RWPE1 (cell line): Measurements from ENCODE around the gene DNAJC4.

Experiments used
- CTCF ChIA-PET: fragments of 350-600 bp; sonication (Branson Sonifier 250); formaldehyde crosslinking; extraction: SDS; loops from one replicate; lab custom pipeline; 2021; lab: Yijun Ruan, JAX
- POLR2A ChIA-PET: fragments of 400-600 bp; formaldehyde crosslinking; extraction: SDS; loops from one replicate; lab custom pipeline; 2020; ENCODE audit warnings: antibody characterized with exemption; ENCODE audit not compliant: low non-redundant PET; lab: Yijun Ruan, JAX
- DNase-seq: peaks from one replicate; pipeline ENCODE4 v3.0.0; 2012; ENCODE audit warnings: low spot score
- H3K27ac ChIP-seq: fragments of 450-650 bp; 2 replicates; pipeline ENCODE4 v1.5.1; 2017
- TF ChIP-seq, protein P1 (sequence below): fragments of 450-650 bp; conservative IDR thresholded peaks from 2 replicates; pipeline ENCODE4 v1.5.1; 2017; ENCODE audit warnings: low read depth, mild to moderate bottlenecking

The DNAJC4 gene

GRCh38 chr11:64230985-64231365, 627 bp downstream of the DNAJC4 start:
- POLR2A ChIA-PET: no interaction called here
- CTCF ChIA-PET: interaction anchor here (1.7 kb wide), 1 partner anchor 70 kb away, joined by 6 read pairs; the partner anchor contains the start of gene CATSPERZ
- TF ChIP-seq, protein P1, sequence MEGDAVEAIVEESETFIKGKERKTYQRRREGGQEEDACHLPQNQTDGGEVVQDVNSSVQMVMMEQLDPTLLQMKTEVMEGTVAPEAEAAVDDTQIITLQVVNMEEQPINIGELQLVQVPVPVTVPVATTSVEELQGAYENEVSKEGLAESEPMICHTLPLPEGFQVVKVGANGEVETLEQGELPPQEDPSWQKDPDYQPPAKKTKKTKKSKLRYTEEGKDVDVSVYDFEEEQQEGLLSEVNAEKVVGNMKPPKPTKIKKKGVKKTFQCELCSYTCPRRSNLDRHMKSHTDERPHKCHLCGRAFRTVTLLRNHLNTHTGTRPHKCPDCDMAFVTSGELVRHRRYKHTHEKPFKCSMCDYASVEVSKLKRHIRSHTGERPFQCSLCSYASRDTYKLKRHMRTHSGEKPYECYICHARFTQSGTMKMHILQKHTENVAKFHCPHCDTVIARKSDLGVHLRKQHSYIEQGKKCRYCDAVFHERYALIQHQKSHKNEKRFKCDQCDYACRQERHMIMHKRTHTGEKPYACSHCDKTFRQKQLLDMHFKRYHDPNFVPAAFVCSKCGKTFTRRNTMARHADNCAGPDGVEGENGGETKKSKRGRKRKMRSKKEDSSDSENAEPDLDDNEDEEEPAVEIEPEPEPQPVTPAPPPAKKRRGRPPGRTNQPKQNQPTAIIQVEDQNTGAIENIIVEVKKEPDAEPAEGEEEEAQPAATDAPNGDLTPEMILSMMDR: no peak
- DNase-seq: no peak
- peak overlapping the region; percentile 98 for H3K27ac ChIP-seq

DNA sequence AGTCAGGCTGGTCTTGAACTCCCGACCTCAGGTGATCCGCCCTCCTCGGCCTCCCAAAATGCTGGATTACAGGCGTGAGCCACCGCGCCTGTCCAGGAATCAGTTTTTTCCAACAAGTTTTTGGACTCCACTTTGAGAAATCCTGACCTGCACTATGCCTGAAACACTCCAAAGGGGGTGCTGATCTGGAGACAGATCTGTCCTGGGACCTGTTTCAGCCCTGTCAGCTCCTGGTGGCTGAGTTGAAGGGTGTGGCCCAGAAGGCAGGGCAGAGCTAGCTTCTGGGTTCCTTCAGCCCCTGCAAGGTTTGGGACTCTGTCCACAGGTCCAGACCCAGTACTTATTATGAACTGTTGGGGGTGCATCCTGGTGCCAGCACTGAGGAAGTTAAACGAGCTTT, 1.2 kb downstream of the DNAJC4 start:
- POLR2A ChIA-PET: no interaction called here
- CTCF ChIA-PET: interaction anchor here (1.7 kb wide), 1 partner anchor 69 kb away, joined by 6 read pairs; the partner anchor contains the start of gene CATSPERZ
- no peak for DNase-seq
- TF ChIP-seq, protein P1: no peak
- H3K27ac ChIP-seq: peak overlapping the region; percentile 98

DNA sequence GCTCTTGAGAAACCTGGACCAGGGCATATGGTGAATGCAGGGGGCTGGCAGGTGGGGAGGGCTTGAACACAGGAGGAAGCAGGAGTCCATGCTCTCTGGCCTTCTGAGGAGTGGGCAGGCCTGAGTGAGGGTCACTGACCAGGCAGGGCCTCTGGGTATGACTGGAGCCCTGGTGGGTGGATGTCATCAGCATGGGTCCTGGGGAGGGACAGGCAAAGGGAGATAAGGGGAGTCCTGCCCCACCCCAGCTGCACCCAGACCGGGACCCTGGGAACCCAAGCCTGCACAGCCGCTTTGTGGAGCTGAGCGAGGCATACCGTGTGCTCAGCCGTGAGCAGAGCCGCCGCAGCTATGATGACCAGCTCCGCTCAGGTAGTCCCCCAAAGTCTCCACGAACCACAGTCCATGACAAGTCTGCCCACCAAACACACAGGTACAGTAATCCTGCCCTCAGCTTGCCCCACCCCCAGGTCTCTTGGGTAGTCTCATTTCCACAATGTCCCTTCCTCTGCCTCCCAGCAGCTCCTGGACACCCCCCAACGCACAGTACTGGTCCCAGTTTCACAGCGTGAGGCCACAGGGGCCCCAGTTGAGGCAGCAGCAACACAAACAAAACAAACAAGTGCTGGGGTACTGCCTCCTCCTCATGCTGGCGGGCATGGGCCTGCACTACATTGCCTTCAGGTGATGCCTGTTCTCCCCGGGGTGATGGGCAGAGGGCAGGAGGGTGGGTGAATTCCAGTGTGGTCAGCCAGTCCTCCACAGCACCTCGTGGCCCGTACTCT, 2.0 kb downstream of the DNAJC4 start:
- H3K27ac ChIP-seq: peak overlapping the region; percentile 98
- TF ChIP-seq, protein P1: no peak
- ChIA-PET POLR2A (interaction anchor here (0.6 to 1.0 kb wide), 3 partner anchors 9 to 99 kb away, joined by 3 read pairs; partner anchors contain the start of gene FKBP2), CTCF (interaction anchor here (0.6 to 1.7 kb wide), 4 partner anchors 19 to 382 kb away, joined by 3 to 6 read pairs (median 4); partner anchors contain the start of genes CATSPERZ and PLCB3)
- no peak for DNase-seq

DNA sequence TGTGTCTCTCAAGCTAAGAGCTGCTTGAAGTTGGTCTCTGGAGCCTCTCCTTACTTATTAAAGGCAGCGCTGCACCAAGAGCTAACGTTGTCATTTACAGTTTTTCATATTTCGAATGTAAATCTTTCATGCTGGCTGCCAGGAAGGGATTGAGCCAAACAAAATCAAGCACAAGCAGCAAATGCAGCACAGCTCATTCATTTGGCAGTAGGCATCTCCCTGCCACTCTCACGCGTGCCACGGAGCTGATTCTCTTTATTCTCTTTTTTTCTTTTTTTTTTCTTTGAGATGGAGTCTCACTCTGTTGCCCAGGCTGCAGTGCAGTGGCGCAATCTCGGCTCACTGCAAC, 2.6 kb downstream of the DNAJC4 start:
- DNase-seq: no peak
- POLR2A ChIA-PET: interaction anchor here (0.6 to 1.0 kb wide), 3 partner anchors 8 to 99 kb away, joined by 3 read pairs; partner anchors contain the start of gene FKBP2
- peak overlapping the region; percentile 98 for H3K27ac ChIP-seq
- TF ChIP-seq, protein P1: no peak
- CTCF ChIA-PET: interaction anchor here (0.6 to 1.7 kb wide), 5 partner anchors 19 to 382 kb away, joined by 3 to 6 read pairs (median 3); partner anchors contain the start of genes CATSPERZ and PLCB3

DNA sequence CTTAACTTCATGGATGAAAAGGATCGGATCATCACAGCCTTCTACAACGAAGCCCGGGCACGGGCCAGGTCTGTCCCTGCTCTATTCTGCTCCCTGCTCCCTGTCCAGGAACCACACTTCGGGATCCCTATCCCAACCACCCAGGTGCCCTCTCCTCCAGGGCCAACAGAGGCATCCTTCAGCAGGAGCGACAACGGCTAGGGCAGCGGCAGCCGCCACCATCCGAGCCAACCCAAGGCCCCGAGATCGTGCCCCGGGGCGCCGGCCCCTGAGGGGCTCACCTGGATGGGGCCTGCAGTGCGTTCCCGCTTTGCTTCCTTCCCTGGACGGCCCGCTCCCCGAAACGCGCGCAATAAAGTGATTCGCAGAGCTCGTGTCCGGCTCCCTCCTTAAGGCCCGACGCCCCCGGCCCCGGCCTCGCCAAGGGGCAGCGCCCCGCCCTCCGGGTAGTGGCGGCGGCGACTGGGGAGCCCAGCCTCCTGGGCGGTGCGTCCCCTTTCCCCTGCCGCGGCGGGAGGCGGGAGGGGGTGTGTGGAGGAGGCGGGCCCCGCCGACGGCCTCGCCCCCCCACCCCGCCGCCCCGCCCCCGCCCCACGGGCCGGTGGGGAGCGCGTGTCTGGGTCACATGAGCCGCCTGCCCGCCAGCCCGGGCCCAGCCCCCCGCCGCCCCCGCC, 3.7 kb downstream of the DNAJC4 start, which contains the start of gene VEGFB:
TSS of gene VEGFB (plus strand) at position 672 of the 674 bp plus-strand sequence. CDS start 250 bp downstream, outside the sequence.
- TF ChIP-seq, protein P1: no peak
- CTCF ChIA-PET: interaction anchor here (0.9 kb wide), 1 partner anchor 67 kb away, joined by 3 read pairs; no protein-coding TSS in a partner anchor
- H3K27ac ChIP-seq: peak within 1 kb of the TSS; percentile 98
- POLR2A ChIA-PET: no interaction called here
- no peak for DNase-seq
